ENCODE data around the gene FOXK1.
A peak's percentile ranks its signal among the peaks of the same experiment; 100 is the strongest.

Gene FOXK1

GRCh38 chr7:4774007-4774406 lies 91.9 kb downstream of the FOXK1 start:
- no peak for TF ChIP-seq CTCF (IDR thresholded peaks at IDR 0.05; ENCODE audit: poor library complexity, severe bottlenecking)
- peaks cover 2% of the 10 kb centered on the region for H3K4me1 ChIP-seq (ENCODE audit: insufficient read depth, poor library complexity, severe bottlenecking)
- ATAC-seq (ENCODE audit: low read depth) (no peak), DNase-seq (ENCODE audit: low spot score) (no peak)
- no peak overlapping the region for H3K27ac ChIP-seq (ENCODE audit: poor library complexity, severe bottlenecking)
- H3K27me3 ChIP-seq (ENCODE audit: insufficient read depth, poor library complexity, severe bottlenecking), result no peaks in the 10 kb centered on the region
- no peak overlapping the region for H3K4me3 ChIP-seq (ENCODE audit: severe bottlenecking)
- no peaks in the 10 kb centered on the region for H3K9me3 ChIP-seq (ENCODE audit: severe bottlenecking)
- peaks cover 14% of the 10 kb centered on the region; the same call in 1 of the 2 replicates for H3K36me3 ChIP-seq (ENCODE audit: low read depth)

- Histone ChIP-seq H3K27ac (ENCODE audit: poor library complexity, severe bottlenecking) (peak overlapping the region; percentile 61), H3K9me3 (ENCODE audit: severe bottlenecking) (no peaks in the 10 kb centered on the region), H3K4me3 (ENCODE audit: severe bottlenecking) (peak overlapping the region; percentile 80), H3K4me1 (ENCODE audit: insufficient read depth, poor library complexity, severe bottlenecking) (peaks cover 2% of the 10 kb centered on the region), H3K36me3 (ENCODE audit: low read depth) (peaks cover 14% of the 10 kb centered on the region; the same call in 1 of the 2 replicates), H3K27me3 (ENCODE audit: insufficient read depth, poor library complexity, severe bottlenecking) (no peaks in the 10 kb centered on the region)
- ATAC-seq (ENCODE audit: low read depth) (peak; percentile 62), DNase-seq (ENCODE audit: low spot score) (no peak)
- no peak for TF ChIP-seq CTCF (IDR thresholded peaks at IDR 0.05; ENCODE audit: poor library complexity, severe bottlenecking)
These were observed 92.7 kb downstream of the FOXK1 start for GRCh38 chr7:4774658-4775249.

DNA sequence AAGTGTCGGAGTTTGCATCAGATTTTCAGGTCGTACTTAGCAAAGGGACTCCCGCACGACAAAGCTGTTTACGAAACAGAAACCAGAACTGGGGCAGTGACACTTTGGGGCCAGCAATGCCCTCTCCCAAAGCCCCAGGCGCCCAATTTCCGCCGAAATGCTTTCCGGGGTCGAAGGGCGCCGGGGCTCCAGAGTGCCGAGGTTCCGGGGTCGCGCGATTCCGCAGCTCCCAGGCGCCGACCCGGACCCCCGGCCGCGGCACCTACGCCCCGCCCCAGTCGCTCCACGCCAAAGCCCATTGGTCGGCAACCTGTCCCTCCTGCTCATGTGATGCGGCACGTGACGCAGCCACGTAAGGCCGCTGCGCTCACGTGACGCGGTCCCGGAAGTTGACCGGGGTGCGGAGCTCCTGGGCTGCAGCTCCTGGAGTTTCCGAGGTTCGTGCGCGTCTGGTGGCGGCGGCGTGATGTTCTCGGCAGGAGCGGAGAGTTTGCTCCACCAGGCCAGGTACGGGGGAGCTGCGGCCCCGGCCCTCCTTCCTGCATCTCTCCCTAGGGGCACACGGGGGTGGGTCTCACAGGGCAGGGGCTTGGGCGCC lies 93.3 kb downstream of the FOXK1 start, which contains the start of gene AP5Z1:
Gene AP5Z1, plus strand, starts transcription at position 374 of the 598 bp plus-strand sequence. Its CDS starts 93 bp downstream, at position 467.
- H3K9me3 ChIP-seq (ENCODE audit: severe bottlenecking), result no peaks in the 10 kb centered on the region
- no peaks in the 10 kb centered on the region for H3K27me3 ChIP-seq (ENCODE audit: insufficient read depth, poor library complexity, severe bottlenecking)
- peak; percentile 88 for ATAC-seq (ENCODE audit: low read depth)
- peaks cover 16% of the 10 kb centered on the region; the same call in 1 of the 2 replicates for H3K36me3 ChIP-seq (ENCODE audit: low read depth)
- peaks cover 2% of the 10 kb centered on the region for H3K4me1 ChIP-seq (ENCODE audit: insufficient read depth, poor library complexity, severe bottlenecking)
- DNase-seq (ENCODE audit: low spot score), result peak; percentile 95
- peak within 1 kb of the TSS; percentile 80 for H3K4me3 ChIP-seq (ENCODE audit: severe bottlenecking)
- no peak for TF ChIP-seq CTCF (IDR thresholded peaks at IDR 0.05; ENCODE audit: poor library complexity, severe bottlenecking)
- H3K27ac ChIP-seq (ENCODE audit: poor library complexity, severe bottlenecking), result peak within 1 kb of the TSS; percentile 61

- Histone ChIP-seq H3K4me1 (ENCODE audit: insufficient read depth, poor library complexity, severe bottlenecking) (peaks cover 2% of the 10 kb centered on the region), H3K9me3 (ENCODE audit: severe bottlenecking) (no peaks in the 10 kb centered on the region), H3K27me3 (ENCODE audit: insufficient read depth, poor library complexity, severe bottlenecking) (no peaks in the 10 kb centered on the region), H3K27ac (ENCODE audit: poor library complexity, severe bottlenecking) (peak overlapping the region; percentile 61), H3K36me3 (ENCODE audit: low read depth) (peaks cover 23% of the 10 kb centered on the region), H3K4me3 (ENCODE audit: severe bottlenecking) (peak overlapping the region; percentile 80)
- no peak for TF ChIP-seq CTCF (IDR thresholded peaks at IDR 0.05; ENCODE audit: poor library complexity, severe bottlenecking)
- DNase-seq (ENCODE audit: low spot score), result no peak
- ATAC-seq (ENCODE audit: low read depth), result peak; percentile 17; the same call in 2 of the 3 replicates
These were observed 93.9 kb downstream of the FOXK1 start for GRCh38 chr7:4775848-4776623.
